Anterior cingulate cortex (tissue), 58 donors: ENCODE measurements around the gene PTPRE.

ENCODE experiments used
- DNase-seq, 58 donors: peaks; one replicate each; lab custom pipeline; 2025; lab: John Stamatoyannopoulos, UW

The PTPRE gene

DNA sequence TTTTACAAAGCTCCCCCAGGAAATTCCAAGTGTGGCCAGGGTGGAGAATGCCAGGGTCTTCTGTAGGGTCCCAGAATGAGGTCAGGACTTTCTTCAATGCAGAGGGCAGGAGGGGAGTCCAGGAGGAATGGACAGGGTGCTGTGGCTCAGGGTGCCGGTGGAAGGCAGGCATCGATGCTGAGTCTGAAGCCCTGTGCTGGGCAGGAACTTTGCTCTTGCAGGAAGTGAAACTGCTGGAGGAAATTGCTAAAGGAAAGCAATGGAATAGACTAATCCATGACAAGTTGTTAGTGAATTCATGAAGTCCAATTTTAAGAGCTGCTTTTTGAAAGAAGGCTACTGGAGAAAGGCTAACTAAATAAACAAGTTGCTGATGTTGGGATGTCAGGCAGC, 14.8 kb downstream of the PTPRE start:
- DNase-seq = no peak

DNA sequence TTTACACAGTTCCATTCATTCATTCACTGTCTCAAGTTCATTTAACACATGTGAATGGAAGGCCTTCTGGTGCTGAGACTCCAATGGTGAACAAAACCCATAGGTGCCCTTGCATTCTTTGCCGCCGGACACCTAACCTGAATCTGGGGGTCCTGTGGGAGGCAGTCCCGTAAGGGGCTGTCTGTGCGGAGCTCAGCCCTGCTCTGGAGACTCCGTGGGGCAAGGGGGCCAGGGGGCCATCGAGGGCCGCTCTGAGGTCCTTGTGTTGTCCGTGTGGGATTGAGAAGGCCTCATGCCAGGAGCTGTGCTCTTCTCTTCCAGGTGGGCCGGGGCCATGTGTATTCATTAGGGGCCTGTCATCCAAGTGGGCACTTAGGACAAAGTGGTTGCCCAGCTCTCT, 15.3 kb downstream of the PTPRE start:
- DNase-seq = no peak

DNA sequence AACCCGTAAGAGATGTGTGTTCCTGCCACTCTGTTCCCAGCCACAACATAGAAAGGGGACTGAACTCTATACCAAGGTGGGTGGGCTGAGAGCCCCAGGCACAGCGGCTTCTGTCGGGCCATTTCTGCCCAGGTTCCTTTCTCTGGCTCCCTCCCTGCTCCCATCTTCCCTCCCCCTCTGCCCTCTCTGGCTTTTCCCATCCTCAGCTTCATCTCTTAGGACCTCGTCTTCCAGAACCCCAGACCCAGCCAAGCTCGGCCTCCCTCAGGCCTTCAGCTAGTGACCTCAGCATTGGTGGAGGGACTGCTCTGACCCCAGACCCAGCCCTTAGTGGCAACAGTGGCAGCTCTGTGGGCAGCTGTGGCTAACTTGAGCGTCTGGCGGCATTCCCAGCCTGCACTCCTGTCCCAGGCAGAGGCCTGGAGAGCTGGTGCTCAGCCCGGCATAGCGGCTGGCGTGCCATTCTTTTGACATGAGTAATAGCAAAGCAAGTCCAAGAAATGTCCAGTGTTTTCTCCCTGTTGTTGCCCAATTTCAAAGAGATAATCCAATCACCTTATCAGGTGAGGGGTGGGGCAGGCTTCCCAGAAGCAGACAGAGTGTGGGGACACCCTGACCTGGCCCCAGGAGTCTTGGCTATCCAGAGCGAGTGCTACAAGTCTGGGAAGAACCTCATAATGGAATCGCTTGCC, 15.9 kb downstream of the PTPRE start:
- peak in 27 of 58 donors; percentile 15 to 78 (median 41) for DNase-seq

DNA sequence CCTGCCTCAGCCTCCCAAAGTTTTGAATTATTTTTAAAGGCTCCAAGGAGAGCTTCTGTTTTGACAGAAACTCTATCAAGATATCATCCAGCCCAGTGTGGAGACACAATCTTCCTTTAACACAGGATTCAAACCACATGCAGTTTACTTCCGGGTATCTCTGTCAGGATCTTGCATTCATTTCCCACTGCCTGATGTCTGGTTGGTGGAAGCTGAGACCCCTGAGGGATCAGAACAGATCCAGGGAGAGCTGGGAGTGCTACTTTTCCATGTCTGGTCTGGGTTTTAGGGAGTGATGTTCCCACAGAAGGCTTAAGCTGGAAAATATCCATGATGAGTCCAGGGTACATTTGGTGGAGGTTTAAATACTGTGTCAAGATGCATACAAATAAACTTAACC, 16.7 kb downstream of the PTPRE start:
- DNase-seq = no peak

DNA sequence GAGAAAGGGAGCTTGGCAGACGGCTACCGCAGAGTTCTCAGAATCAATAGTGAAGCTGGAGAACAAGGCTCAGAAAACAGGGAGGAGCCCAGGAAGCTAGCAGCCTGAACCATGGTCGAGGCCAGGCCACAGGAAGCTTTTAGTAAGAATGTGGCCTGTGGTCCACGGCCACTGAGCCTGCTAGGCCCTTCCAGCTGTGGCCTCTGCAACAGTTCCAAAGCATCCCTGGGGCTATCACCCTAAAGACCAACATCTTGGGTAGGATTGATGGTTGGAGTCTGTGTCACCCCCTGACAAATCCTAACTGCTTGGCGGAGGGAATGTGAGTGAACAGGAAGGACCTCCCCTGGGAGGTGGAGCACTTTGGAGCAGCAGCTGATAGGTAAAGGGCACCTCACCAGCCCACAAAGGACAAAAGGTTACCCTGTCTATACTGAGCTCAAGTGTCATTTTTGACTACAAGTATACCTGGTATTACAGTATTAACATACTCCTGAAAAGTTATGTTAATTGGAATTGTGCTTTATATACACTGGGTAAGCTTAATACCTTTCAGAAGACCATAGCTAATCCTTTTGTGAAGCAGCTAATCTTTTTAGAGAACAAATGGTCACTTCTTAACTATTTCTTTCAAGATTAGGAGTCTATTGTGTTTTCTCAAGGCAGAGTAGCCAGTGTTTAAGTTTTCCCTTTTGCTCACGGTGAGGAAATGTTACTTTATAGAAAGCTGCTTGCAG, 18.7 kb downstream of the PTPRE start:
- no peak for DNase-seq

DNA sequence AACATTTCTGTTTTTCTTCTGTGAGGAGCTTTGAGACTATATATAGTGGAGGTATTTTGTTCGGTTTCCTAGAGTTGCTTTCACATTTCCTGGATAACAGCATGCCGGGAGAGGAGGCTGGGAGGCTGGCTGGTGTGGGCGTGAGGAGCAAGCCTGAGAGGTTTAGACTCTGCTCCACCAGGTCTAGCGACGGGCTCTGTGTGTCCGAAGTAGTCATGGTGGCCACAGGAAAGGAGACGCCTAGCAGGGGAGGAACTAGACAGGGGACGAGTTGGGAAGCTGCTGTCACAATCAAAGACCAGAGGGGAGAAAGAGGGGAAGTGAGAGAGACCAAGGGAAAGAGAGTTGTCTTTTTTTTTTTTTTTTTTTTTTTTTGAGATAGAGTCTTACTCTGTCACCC, 19.6 kb downstream of the PTPRE start:
- peak in 9 of 58 donors; percentile 15 to 36 (median 25) for DNase-seq

DNA sequence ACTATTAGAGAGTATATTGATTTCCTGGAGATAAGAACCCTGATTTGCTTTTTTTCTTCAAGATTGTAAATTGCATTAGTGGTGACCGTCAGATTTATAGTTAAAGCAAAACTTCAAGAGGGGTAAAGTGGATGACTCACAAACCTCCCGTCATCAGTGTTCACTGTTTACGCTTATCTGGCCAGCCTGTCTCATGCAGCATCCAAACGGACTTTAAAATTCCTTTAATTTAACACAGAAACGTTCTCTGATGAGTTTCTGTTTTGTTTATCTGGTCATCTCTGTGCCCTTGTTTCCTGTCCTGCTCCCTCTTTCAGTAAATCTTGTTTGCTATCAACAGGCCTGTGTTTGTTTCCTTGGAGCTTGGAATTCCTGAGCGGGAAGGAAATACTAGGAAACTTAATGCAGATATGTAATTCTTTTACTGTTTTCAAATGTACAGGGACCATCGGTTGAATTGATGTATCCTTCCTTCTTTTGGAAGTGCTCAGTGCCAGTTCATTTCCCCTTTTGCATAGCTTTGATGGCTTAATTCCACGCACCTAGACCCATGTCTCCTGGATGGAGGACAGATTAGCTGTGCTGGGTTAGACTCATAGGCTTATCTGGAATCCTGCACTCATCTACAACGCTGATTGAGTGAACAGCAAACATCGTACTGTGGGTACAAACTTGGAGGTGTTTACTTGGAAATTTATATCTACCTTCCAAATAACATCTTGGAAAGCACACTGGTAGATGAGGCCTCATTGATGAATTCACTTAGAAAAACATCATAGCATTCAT, 21.3 kb downstream of the PTPRE start:
- DNase-seq = no peak

DNA sequence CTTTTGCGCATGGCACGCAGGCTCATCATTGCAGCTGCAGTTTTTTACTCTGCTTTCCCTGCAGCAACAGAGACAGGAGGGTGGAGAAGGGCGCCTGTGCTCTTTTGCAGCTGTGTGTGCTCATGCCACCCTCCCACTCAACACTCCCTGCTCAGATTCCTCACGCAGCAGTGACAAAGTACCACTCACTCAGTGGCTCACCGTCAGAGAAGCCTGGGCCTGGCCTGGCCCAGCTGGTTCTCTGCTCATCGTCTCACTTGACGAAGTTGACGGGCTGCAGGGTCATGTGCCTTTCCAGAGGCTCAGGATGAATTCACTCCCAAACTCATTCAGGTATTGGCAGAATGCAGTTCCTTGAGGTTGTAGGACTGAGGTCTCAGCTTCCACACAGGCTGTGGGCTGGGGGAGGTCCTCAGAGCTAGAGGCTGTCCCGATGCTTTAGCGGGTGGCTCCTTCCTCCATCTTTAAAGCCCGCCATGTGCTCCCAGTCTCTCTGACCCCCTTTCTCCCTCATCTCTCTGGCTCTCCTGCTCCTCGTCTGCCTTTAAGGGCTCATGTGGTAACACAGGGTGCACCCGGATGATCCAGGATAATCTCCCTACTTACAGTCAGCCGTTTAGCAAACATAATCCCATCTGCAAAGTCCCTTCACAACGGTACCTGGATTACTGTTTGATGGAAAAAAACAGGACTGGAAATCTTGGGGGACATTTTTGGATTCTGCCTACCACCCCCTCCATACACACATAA, 25.8 kb downstream of the PTPRE start:
- DNase-seq = peak in 9 of 58 donors; percentile 17 to 66 (median 34)

DNA sequence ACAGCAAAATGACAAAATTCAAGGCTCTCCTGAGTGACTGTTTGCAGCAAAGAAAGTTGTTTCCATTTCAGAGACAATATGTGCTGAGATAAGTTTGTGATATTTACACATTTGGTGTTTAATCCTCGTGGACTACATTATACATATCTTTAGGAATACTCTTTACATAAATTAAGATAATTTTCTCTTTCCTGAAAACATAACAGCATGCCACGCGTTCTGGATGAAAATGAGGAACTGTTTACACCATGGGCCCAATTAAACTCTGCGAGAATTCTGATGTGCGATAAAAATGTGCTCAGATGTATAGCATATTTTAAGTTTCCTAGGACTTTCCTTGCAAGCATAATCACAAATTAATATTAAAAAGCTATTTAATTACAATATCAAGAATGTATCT, 26.4 kb downstream of the PTPRE start:
- no peak for DNase-seq

DNA sequence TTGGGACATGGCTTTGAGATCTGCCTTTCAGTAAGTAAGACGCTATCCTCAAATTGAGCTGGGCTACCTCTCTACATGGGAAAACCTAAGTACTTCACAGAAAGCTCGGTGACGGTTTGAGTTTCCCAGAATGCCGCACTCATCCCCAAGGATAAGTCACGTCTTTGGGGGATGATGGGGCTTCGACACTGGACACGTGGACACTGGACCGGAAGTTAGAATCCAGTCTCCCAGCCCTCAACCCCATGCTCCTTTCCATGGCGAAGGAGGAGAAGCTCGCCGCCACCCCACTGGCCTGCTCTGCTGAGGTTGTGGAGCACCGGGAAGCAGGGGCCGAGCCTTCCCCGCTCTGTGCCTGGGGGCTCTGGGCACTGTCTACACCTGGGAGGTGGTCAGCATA, 27.5 kb downstream of the PTPRE start:
- no peak for DNase-seq

DNA sequence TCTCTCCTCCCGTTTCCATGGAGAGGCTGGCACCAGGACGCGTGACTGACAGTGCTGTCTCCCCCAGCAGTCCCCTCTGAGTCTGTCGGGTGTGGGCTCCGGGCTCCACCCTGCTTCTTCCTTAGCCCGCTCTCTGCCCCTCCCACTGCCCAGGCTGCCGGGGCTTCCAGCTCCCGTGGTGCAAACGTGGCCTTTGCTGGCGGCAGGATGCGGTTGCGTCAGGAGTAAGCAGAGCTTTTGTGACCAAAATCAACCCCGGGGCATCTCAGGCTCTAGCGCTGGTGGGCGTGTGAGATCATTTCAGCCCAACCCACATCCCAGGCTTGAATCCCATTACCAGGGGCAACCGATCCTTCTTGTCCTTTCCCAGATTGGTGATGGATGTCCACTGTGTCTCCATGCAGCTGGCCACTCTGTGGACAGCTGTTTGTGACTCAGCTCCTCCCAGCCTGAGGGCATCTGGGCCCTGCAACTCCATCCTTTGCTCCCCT, 28.2 kb downstream of the PTPRE start:
- DNase-seq = peak in 22 of 58 donors; percentile 15 to 65 (median 39)

DNA sequence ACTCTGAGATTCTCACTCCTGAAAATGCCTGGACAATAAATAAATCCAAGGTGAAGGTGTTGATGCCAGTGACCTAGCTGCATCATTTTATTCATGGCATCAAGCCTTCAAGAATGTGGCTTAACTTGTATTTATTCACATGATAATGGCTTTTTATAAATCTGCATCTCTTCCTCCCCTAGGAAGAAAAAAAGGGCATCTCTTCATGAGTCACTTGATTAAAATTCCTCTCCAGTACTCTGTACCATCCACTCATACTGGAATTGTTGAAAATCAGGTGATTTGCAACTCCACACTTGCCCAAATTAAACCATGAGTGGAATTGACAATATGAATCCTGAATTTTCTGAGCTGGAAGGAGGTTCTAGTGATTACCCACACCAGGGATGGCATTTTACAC, 30.2 kb downstream of the PTPRE start:
- no peak for DNase-seq

DNA sequence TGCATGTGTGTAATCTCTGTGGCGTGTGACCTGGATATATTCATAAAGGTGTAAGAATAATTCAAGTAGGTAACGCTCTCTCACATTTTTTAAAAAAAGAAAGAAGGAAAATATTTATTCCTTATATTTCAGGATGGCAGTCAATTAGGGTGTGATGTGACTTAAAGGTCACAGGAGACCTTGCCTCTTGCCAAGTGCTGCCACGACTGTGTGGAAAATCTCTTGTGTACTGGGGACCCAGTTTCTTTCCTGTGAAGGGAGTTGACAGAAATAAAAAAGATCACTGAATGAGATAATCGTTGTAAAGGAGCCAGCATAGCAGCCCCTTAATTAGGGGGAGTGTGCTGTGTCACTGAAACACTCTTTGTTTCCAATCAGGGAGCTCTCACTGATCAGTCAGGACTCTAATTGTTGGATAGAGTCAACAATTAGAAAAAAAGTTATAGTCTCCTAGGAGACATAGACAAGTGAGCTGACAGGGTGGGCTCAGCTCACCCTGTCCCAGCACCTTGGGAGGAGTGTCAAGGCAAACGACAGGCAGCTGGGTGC, 31.1 kb downstream of the PTPRE start:
- peak in 5 of 58 donors; percentile 20 to 40 (median 33) for DNase-seq

DNA sequence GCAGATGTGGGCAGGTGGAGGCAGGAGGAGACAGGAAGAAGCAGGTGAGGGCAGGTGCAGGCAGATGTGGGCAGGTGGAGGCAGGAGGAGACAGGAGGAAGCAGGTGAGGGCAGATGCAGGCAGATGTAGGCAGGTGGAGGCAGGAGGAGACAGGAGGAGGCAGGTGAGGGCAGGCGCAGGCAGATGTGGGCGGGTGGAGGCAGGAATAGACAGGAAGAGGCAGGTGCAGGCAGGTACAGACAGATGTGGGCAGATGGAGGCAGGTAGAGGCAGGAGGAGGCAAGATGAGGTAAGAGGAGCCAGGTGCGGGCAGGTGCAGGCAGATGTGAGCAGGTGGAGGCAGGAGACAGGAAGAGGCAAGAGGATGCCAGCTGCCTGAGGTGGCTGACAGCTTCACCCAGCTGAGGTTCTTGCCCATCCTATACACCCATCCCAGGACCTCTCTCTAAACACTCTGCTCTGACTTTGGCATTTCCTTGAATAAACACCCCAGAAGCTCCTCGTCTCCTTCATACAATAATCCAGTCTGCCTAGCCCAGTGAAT, 33.0 kb downstream of the PTPRE start:
- no peak for DNase-seq

DNA sequence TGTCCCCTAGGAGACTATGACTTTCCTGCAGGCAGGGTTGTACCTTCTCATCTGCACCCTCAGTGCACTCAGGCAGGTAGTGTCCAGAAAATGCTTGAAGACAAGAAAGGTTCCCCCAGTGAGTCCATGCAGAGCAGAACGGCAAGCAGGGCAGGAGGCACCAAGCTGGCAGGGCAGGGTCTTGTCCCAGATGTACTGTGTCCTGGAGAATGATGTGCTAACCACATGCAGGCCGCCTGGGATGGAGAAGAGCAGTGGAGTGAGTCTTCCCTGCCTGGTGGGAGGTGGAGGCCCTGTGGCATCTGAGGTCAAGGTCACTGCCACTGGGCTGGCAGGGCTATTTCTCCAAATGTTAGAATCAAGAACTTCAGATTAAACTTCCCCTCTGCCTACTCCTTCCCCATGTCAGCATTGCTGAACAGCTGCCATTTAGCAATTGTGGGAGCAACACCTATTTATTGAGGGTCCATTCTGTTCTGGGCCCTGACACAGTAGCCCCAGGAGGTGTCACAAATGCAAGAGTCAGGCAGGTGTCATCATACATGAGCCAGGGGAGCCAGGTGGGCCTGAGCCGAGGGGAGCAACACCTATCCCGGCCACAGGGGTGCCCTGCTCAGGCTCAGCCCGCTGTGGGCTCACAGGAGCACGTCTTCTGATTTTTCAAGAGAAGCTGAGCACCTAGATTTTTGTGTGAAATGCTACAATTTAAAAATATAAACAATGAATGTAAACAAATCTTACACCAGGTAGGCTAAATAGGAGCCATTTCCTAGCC, 34.1 kb downstream of the PTPRE start:
- DNase-seq = no peak

DNA sequence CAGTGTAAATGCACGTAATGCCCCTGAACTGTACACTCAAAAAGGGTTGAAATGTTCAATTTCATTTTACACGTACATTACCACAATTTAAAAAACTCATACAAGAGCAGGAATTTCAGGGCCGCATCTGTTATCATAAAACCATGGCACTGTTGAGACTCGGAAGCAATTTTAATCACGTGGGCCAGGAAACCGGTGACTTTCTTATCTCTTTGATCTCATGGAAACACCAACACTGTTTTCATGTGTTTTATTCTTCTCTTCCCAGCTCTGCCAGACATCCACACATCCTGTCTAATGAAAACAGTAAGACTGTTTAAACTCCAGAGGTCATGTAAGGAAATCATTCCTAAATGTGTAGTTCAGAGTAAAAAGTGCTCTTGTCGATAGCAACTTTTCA, 35.9 kb downstream of the PTPRE start:
- DNase-seq = no peak

DNA sequence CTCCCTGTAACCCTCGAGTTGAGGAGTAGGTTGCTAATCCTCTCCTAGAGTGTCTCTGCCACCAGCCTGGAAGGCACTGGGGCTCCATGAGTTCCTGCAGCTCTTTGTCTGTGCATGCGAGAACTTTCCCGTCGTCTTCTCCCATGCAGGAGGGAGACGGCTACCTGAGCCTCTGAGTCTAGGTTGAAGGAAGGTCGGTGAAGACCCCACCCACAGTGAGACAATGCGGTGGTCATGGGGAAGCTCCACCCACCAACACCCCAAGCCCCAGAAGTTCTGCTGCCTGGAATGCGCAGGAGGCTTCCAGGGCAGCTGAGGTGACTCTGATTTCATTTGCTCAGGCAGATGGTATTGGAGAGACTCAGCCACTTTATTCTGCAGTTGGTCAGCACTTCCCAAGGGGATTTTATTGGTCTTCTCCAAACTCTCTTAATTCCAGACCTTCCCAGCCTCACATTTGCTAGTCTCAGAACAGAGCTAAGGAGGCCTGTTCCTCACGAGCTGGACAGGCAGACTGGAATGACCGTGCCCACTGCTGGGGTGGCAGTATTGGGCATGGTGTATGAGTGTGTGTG, 36.5 kb downstream of the PTPRE start:
- no peak for DNase-seq

DNA sequence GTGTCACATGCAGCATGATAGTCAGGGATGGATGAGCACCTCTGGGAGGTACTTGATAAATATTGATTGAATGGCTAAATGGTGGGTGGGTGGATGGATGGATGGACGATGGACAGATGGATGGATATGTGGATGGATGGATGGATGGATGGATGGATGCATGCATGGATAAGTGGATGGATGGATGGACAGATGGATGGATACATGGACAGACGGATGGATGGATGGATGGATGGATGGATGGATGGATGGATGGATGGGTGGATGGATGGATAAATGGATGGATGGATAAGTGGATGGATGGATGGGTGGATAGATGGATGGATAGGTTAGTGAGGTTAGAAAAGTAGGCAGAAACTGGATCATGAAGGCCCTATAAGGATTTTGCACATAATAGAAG, 37.4 kb downstream of the PTPRE start:
- DNase-seq = no peak

DNA sequence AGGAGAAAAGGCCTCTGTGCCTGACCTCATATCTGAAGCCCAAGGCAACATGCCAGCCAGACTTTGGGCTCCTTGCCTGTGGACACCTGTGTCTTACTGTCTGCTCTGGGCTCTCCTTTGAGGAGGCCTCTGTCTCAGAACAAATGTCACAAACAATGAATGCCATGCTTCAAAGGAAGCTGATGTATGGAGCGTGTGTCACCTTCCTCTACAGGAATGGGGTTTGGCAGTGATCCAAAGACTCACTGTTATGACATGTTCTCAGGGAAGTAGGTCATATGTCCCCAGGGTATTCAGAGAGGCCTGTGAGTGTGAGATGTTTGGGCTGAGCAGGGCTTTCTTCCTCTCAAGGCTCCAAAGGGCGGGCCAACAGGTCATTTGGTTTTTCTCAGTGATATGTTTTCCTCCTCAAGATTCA, 38.4 kb downstream of the PTPRE start:
- DNase-seq = no peak
